ENCODE results near the gene PANK1. TPM values are rescaled to one million over a fixed set of nuclear protein-coding genes. Genes with fewer than 3 reads are reported as not detected.

PANK1 gene
- total and polyA plus RNA-seq, 2 of the 8 experiments (the other 6 are each of a cell fraction or from before 2014, with no cell fraction given): 18.5 to 40.4 TPM

DNA sequence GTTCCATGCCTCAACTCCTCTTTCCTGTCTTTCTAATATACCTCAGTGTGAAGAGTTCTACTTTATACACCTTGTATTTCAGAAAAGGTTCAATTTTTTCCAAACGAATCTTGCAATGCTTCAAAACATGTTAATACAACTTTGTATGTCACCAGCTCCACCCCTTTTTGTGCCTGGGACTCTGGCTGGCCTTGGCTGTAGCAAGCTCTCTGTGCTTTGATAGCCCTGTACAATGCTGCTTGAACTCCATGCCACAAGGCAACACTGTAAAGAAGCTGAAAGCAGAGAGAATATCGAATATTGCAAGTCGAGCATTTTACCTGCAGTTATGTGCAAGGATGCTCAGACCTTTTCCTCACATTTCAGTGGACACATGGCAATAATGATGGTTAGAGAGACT lies 52.5 kb downstream of the PANK1 start (continued):
- TF ChIP-seq, protein P1, sequence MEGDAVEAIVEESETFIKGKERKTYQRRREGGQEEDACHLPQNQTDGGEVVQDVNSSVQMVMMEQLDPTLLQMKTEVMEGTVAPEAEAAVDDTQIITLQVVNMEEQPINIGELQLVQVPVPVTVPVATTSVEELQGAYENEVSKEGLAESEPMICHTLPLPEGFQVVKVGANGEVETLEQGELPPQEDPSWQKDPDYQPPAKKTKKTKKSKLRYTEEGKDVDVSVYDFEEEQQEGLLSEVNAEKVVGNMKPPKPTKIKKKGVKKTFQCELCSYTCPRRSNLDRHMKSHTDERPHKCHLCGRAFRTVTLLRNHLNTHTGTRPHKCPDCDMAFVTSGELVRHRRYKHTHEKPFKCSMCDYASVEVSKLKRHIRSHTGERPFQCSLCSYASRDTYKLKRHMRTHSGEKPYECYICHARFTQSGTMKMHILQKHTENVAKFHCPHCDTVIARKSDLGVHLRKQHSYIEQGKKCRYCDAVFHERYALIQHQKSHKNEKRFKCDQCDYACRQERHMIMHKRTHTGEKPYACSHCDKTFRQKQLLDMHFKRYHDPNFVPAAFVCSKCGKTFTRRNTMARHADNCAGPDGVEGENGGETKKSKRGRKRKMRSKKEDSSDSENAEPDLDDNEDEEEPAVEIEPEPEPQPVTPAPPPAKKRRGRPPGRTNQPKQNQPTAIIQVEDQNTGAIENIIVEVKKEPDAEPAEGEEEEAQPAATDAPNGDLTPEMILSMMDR (IDR thresholded peaks at IDR 0.05; ENCODE audit: control extremely low read depth in 1 of 3, insufficient read depth in 1 of 3, low read depth in 1 of 3, low read length in 3 of 3): no peak
- TF ChIP-seq RXRA (IDR thresholded peaks at IDR 0.05; ENCODE audit: insufficient read depth, low read depth, low read length) (no peak), POLR2A (IDR thresholded peaks at IDR 0.05; ENCODE audit: control extremely low read depth in 1 of 2, low read depth in 2 of 2, low read length in 2 of 2) (no peak), FOSL1 (IDR thresholded peaks at IDR 0.05; ENCODE audit: insufficient read depth, low read depth, low read length) (no peak)

All from H1 (cell line).